OCI-LY7 (cell line): Measurements from ENCODE around the gene SPATA31E1. TPM values are rescaled to one million over a fixed set of nuclear protein-coding genes. Genes with fewer than 3 reads are reported as not detected.

Experiments
- BruUV-seq: library from RNA; stranded (reverse); fragments of 400-500 nt; replicated peaks from 2 replicates; lab custom pipeline; 2021; lab: Mats Ljungman, UMichigan
- CTCF ChIA-PET: fragments of 300-600 bp; sonication (Branson Sonifier 250); formaldehyde crosslinking; loops from one replicate; lab custom pipeline; 2022; ENCODE audit warnings: antibody characterized with exemption; ENCODE audit not compliant: unreplicated experiment; lab: Charles Lee
- POLR2A ChIA-PET: fragments of 300-600 bp; sonication (Branson Sonifier 250); formaldehyde crosslinking; loops from one replicate; lab custom pipeline; 2022; ENCODE audit warnings: antibody characterized with exemption; lab: Charles Lee
- DNase-seq: peaks from one replicate; pipeline ENCODE4 v3.0.0-alpha.2; 2015; ENCODE audit warnings: low spot score
- H2AFZ ChIP-seq: fragments of 200-600 bp; sonication (generic), shearing (Covaris generic); 2 replicates; pipeline ENCODE4 v1.6.1; 2014; ENCODE audit warnings: mild to moderate bottlenecking, antibody characterized with exemption, low read length, moderate library complexity
- H3K27ac ChIP-seq: fragments of 200-600 bp; sonication (generic); 2 replicates; pipeline ENCODE4 v1.5.1; 2014; ENCODE audit warnings: mixed run types, low read depth, mild to moderate bottlenecking, moderate library complexity, low read length, inconsistent platforms; ENCODE audit not compliant: poor library complexity, severe bottlenecking
- H3K36me3 ChIP-seq: fragments of 200-600 bp; sonication (generic); 2 replicates; pipeline ENCODE4 v1.6.1; 2014; ENCODE audit warnings: mild to moderate bottlenecking, antibody characterized with exemption, low read length, moderate library complexity, mixed read lengths; ENCODE audit not compliant: insufficient read depth
- H3K4me1 ChIP-seq: fragments of 200-600 bp; sonication (generic); 2 replicates; pipeline ENCODE4 v1.5.1; 2014; ENCODE audit warnings: mild to moderate bottlenecking, low read length; ENCODE audit not compliant: insufficient read depth, poor library complexity, severe bottlenecking
- H3K4me2 ChIP-seq: fragments of 200-600 bp; sonication (generic); 2 replicates; pipeline ENCODE4 v1.6.1; 2014; ENCODE audit warnings: mild to moderate bottlenecking, low read length
- H3K4me3 ChIP-seq: fragments of 200-600 bp; sonication (generic); 2 replicates; pipeline ENCODE4 v1.5.1; 2014; ENCODE audit warnings: mild to moderate bottlenecking, low read depth, low read length; ENCODE audit not compliant: poor library complexity, severe bottlenecking
- H3K79me2 ChIP-seq: fragments of 200-600 bp; sonication (generic); 2 replicates; pipeline ENCODE4 v1.6.1; 2016; ENCODE audit warnings: low read depth, mild to moderate bottlenecking, low read length, moderate library complexity, mixed read lengths; ENCODE audit not compliant: insufficient read depth
- H3K9me2 ChIP-seq: fragments of 200-600 bp; sonication (generic); 2 replicates; pipeline ENCODE4 v1.6.1; 2016; ENCODE audit warnings: mild to moderate bottlenecking, low read length, mixed read lengths; ENCODE audit not compliant: insufficient read depth
- H3K9me3 ChIP-seq: fragments of 200-600 bp; sonication (generic); 2 replicates; pipeline ENCODE4 v1.6.1; 2014; ENCODE audit warnings: mild to moderate bottlenecking, mixed run types, low read length, mixed read lengths
- H4K20me1 ChIP-seq: fragments of 200-600 bp; sonication (generic); 2 replicates; pipeline ENCODE4 v1.6.1; 2014; ENCODE audit warnings: mild to moderate bottlenecking, antibody characterized with exemption, low read length, moderate library complexity, mixed read lengths; ENCODE audit not compliant: insufficient read depth
- CTCF ChIP-seq: fragments of 200-600 bp; sonication (generic); conservative IDR thresholded peaks from 2 replicates; pipeline ENCODE4 v1.5.1; 2014; ENCODE audit warnings: mild to moderate bottlenecking, antibody characterized with exemption, low read length, moderate library complexity, mixed read lengths
- EZH2phosphoT487 ChIP-seq: fragments of 200-600 bp; sonication (generic); IDR thresholded peaks from 2 replicates; pipeline ENCODE4 v1.6.1; 2018; ENCODE audit warnings: low read depth, borderline replicate concordance, mild to moderate bottlenecking, mixed run types, antibody characterized with exemption, low read length, moderate library complexity, mixed read lengths
- intact Hi-C: fragments of 100-400 bp; cut with micrococcal nuclease; formaldehyde crosslinking; loops from one replicate; pipeline ENCODE4 v1.10.0; 2022; ENCODE audit not compliant: unreplicated experiment
- total RNA-seq, 2 experiments: library from RNA; depleted of rRNA in 1 of 2; stranded (reverse); fragments of >200 nt in 1 of 2; shearing (Covaris generic) in 1 of 2; gene quantifications; 2 replicates each; pipeline ENCODE4 v1.2.3, GENCODE V29; 2014 to 2022

SPATA31E1 gene
- total RNA-seq, 2 experiments from 2014 or later = not detected

DNA sequence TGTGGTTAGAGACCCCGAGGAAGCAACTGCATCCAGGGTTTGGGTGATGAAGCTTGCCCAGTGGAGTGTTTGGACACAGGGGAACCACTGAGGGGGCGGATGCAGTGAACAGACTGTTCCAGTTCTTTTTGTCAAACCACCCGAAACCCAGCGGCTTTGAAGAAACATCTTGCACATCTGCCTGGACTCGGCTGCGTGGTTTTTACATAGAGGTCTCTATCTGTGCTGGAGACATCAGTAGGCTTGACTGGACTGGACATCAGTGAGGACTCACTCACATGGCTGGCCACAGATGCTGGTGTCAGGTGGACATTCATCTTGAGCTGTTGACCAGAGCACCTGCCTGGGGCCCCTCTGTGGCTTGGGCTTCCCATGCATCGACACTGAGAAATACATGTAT lies 15.3 kb upstream of the SPATA31E1 start:
- Histone ChIP-seq H3K4me1 (no peaks in the 10 kb centered on the region), H3K9me2 (no peaks in the 10 kb centered on the region), H3K27ac (no peak overlapping the region), H3K4me2 (no peak overlapping the region), H3K4me3 (no peak overlapping the region), H3K79me2 (no peaks in the 10 kb centered on the region), H3K9me3 (no peaks in the 10 kb centered on the region), H3K36me3 (no peaks in the 10 kb centered on the region), H4K20me1 (no peaks in the 10 kb centered on the region), H2AFZ (no peak overlapping the region)
- intact Hi-C loops = no loop called here
- BruUV-seq = no TSS peak
- DNase-seq = no peak
- POLR2A ChIA-PET = no interaction called here
- CTCF ChIA-PET = no interaction called here
- TF ChIP-seq CTCF = no peak
- no peak for TF ChIP-seq EZH2phosphoT487

DNA sequence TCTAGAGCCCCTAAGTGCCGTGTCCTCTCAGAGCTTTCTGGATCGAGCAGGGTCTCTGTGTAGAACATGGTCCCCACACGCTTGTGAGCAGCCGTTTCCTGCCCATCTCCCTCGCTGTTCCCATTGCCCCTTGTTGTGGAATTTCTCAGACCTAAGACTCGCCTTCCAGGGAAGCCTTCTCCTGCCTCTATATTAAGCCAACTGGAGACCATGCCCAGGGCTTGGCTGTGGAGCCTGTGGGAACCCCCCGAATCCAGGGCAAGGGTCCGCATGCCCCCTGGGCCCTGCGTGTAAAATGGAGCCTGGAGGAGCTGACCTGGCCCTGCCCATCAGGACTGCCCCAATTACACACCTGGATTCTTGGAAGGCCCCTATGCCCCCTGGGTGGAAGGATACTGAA lies 14.5 kb upstream of the SPATA31E1 start:
- Histone ChIP-seq H3K9me2 (no peaks in the 10 kb centered on the region), H3K79me2 (no peaks in the 10 kb centered on the region), H3K9me3 (no peaks in the 10 kb centered on the region), H3K27ac (no peak overlapping the region), H3K4me1 (no peaks in the 10 kb centered on the region), H3K36me3 (no peaks in the 10 kb centered on the region), H3K4me2 (no peak overlapping the region), H2AFZ (no peak overlapping the region), H4K20me1 (no peaks in the 10 kb centered on the region), H3K4me3 (no peak overlapping the region)
- no peak for TF ChIP-seq EZH2phosphoT487
- TF ChIP-seq CTCF = no peak
- no peak for DNase-seq
- CTCF ChIA-PET = no interaction called here
- intact Hi-C loops = no loop called here
- no TSS peak for BruUV-seq
- POLR2A ChIA-PET = interaction anchor here (0.7 kb wide), 1 partner anchor 19 kb away, joined by 3 read pairs; no protein-coding TSS in a partner anchor

- ChIA-PET POLR2A (no interaction called here), CTCF (no interaction called here)
- TF ChIP-seq CTCF (no peak), EZH2phosphoT487 (no peak)
- no peak for DNase-seq
- H4K20me1 ChIP-seq = no peaks in the 10 kb centered on the region
- BruUV-seq = no TSS peak
- no peak overlapping the region for H3K27ac ChIP-seq
- no peaks in the 10 kb centered on the region for H3K36me3 ChIP-seq
- H3K9me3 ChIP-seq = no peaks in the 10 kb centered on the region
- no peaks in the 10 kb centered on the region for H3K79me2 ChIP-seq
- no peaks in the 10 kb centered on the region for H3K4me1 ChIP-seq
- no peak overlapping the region for H2AFZ ChIP-seq
- intact Hi-C loops = no loop called here
- H3K9me2 ChIP-seq = no peaks in the 10 kb centered on the region
- H3K4me2 ChIP-seq = no peak overlapping the region
- no peak overlapping the region for H3K4me3 ChIP-seq
Measured at GRCh38 chr9:87868635-87869034, 14.0 kb upstream of the SPATA31E1 start.
